Gastroesophageal sphincter (tissue), 3 donors: ENCODE results near the gene MYO9B.

Source experiments
- POLR2A ChIP-seq, 2 donors: fragments of 450-650 bp; IDR thresholded peaks; one replicate each; pipeline ENCODE4 v1.6.1; 2017; ENCODE audit warnings: antibody characterized with exemption in 2 of 2, mild to moderate bottlenecking in 2 of 2, moderate library complexity in 1 of 2
- POLR2AphosphoS5 ChIP-seq: sonication (generic); formaldehyde crosslinking; IDR thresholded peaks from one replicate; pipeline ENCODE4 v1.6.1; 2017; ENCODE audit warnings: antibody characterized with exemption
- TF ChIP-seq, protein P1 (sequence below), 4 experiments: fragments of 200-600 bp in 2 of 4; fragments of 450-650 bp in 2 of 4; sonication (generic) in 1 of 4; IDR thresholded peaks; one replicate each; pipeline ENCODE4 v1.5.1; 2017 to 2019; ENCODE audit warnings: antibody characterized with exemption in 4 of 4, mild to moderate bottlenecking in 2 of 4, moderate library complexity in 2 of 4

DNA sequence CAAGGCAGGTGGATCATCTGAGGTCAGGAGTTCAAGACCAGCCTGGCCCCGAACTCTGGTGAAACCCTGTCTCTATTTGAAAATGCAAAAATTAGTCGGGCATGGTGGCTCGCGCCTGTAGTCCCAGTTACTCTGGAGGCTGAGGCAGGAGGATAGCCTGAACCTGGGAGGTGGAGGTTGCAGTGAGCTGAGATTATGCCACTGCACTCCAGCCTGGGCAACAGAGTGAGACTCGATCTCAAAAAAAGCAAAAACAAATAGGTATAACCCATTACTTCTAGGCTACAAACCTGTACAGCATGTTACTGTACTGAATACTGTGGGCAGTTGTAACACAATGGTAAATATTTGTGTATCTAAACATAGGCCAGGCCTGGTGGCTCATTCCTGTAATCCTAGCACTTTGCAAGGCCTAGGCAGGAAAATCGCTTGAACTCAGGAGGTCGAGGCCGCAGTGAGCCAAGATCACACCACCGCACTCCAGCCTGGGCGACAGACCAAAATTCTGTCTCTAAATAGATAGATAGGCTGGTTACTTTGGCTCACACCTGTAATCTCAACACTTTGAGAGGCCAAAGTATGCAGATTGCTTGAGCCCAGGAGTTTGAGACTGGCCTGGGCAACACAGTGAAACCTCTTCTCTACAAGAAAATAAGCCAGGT lies 63.5 kb downstream of the MYO9B start:
- TF ChIP-seq, protein P1, sequence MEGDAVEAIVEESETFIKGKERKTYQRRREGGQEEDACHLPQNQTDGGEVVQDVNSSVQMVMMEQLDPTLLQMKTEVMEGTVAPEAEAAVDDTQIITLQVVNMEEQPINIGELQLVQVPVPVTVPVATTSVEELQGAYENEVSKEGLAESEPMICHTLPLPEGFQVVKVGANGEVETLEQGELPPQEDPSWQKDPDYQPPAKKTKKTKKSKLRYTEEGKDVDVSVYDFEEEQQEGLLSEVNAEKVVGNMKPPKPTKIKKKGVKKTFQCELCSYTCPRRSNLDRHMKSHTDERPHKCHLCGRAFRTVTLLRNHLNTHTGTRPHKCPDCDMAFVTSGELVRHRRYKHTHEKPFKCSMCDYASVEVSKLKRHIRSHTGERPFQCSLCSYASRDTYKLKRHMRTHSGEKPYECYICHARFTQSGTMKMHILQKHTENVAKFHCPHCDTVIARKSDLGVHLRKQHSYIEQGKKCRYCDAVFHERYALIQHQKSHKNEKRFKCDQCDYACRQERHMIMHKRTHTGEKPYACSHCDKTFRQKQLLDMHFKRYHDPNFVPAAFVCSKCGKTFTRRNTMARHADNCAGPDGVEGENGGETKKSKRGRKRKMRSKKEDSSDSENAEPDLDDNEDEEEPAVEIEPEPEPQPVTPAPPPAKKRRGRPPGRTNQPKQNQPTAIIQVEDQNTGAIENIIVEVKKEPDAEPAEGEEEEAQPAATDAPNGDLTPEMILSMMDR (IDR thresholded peaks at IDR 0.05), result no peak
- TF ChIP-seq POLR2A (IDR thresholded peaks at IDR 0.05) (no peak), POLR2AphosphoS5 (peak; percentile 32)
